GM21717 (cell line): ENCODE measurements around the gene PCDHA12.
"Not testable (repeated sequence)": the region's sequence is repeated elsewhere in the genome, so short reads cannot be mapped to it uniquely, and the experiment has no call there.

Experiments used
- ATAC-seq: cut with Tn5 transposase; IDR thresholded peaks from one replicate; pipeline ENCODE4 v1.9.1; 2021; ENCODE audit warnings: mild to moderate bottlenecking, moderate library complexity; ENCODE audit not compliant: unreplicated experiment

The PCDHA12 gene

GRCh38 chr5:140875085-140876065 is at the start of gene PCDHA12:
TSS of gene PCDHA12 (plus strand) at chr5:140875308. CDS start at chr5:140875473, 165 bp downstream.
- no peak for ATAC-seq

GRCh38 chr5:140827704-140828361 is 47.3 kb upstream of the PCDHA12 start, which contains the start of gene PCDHA6:
TSS of gene PCDHA6 (plus strand) at chr5:140827960. CDS start at chr5:140828092, 132 bp downstream.
- ATAC-seq = no peak

- no peak for ATAC-seq
Observed at GRCh38 chr5:140828362-140828737, 46.8 kb upstream of the PCDHA12 start.

- not testable (repeated sequence) for ATAC-seq
Observed at GRCh38 chr5:140829511-140830501, 45.3 kb upstream of the PCDHA12 start.

- ATAC-seq = no peak
Observed at GRCh38 chr5:140833993-140834392, 41.1 kb upstream of the PCDHA12 start, which contains the start of gene PCDHA7. TSS of gene PCDHA7 (plus strand) at chr5:140834269. CDS start at chr5:140834384, 115 bp downstream.

GRCh38 chr5:140834439-140835008 is 40.6 kb upstream of the PCDHA12 start:
- ATAC-seq = not testable (repeated sequence)

- ATAC-seq = no peak
Observed at GRCh38 chr5:140835622-140836510, 39.2 kb upstream of the PCDHA12 start.

GRCh38 chr5:140840978-140841962 is 33.8 kb upstream of the PCDHA12 start, which contains the start of gene PCDHA8:
TSS of gene PCDHA8 (plus strand) at chr5:140841187. CDS start at chr5:140841322, 135 bp downstream.
- no peak for ATAC-seq

- ATAC-seq = no peak
Observed at GRCh38 chr5:140842798-140843733, 32.0 kb upstream of the PCDHA12 start.

- ATAC-seq = not testable (repeated sequence)
Observed at GRCh38 chr5:140848139-140849102, 26.7 kb upstream of the PCDHA12 start, which contains the start of gene PCDHA9. TSS of gene PCDHA9 (plus strand) at chr5:140848382. CDS start at chr5:140848496, 114 bp downstream.

- not testable (repeated sequence) for ATAC-seq
Observed at GRCh38 chr5:140849831-140850634, 25.1 kb upstream of the PCDHA12 start.

GRCh38 chr5:140855772-140856674 is 19.1 kb upstream of the PCDHA12 start, which contains the start of gene PCDHA10:
TSS of gene PCDHA10 (plus strand) at chr5:140855897. CDS start at chr5:140856049, 152 bp downstream.
- no peak for ATAC-seq
